SU-DHL-6 (cell line): ENCODE results near the gene EME2.

Experiments used
- H2AFZ ChIP-seq: fragments of 200-600 bp; sonication (generic); 2 replicates; pipeline ENCODE4 v1.6.1; 2014; ENCODE audit warnings: low read depth, mild to moderate bottlenecking, moderate library complexity, mixed read lengths, antibody characterized with exemption, low read length; ENCODE audit not compliant: severe bottlenecking
- H3F3A ChIP-seq: fragments of 200-600 bp; shearing (Covaris generic); 2 replicates; pipeline ENCODE4 v1.6.0; 2016; ENCODE audit warnings: antibody characterized with exemption, mild to moderate bottlenecking; ENCODE audit not compliant: insufficient read depth
- H3K27ac ChIP-seq: fragments of 200-600 bp; sonication (generic); 2 replicates; pipeline ENCODE4 v1.5.1; 2016; ENCODE audit warnings: low read depth, mild to moderate bottlenecking, low read length, moderate library complexity, mixed read lengths
- H3K27me3 ChIP-seq: fragments of 200-600 bp; sonication (generic), shearing (Covaris generic); 2 replicates; pipeline ENCODE4 v1.6.0; 2014; ENCODE audit warnings: mild to moderate bottlenecking, low read length
- H3K36me3 ChIP-seq: fragments of 200-600 bp; sonication (generic); 2 replicates; pipeline ENCODE4 v1.6.1; 2014; ENCODE audit warnings: mild to moderate bottlenecking, low read length, mixed read lengths
- H3K4me2 ChIP-seq: fragments of 300-600, 200-600 bp; shearing (Covaris generic), sonication (generic); 2 replicates; pipeline ENCODE4 v1.6.0; 2014; ENCODE audit warnings: low read length, low read depth, mild to moderate bottlenecking; ENCODE audit not compliant: poor library complexity, severe bottlenecking
- H3K4me3 ChIP-seq: fragments of 200-600 bp; sonication (generic); 2 replicates; pipeline ENCODE4 v1.5.1; 2014; ENCODE audit warnings: antibody characterized with exemption, low read length, mild to moderate bottlenecking, mixed read lengths; ENCODE audit not compliant: insufficient read depth, poor library complexity, severe bottlenecking
- H3K79me2 ChIP-seq: fragments of 200-600 bp; sonication (generic); 2 replicates; pipeline ENCODE4 v1.6.1; 2014; ENCODE audit warnings: mild to moderate bottlenecking, low read length, moderate library complexity; ENCODE audit not compliant: insufficient read depth
- H3K9ac ChIP-seq: fragments of 200-600 bp; sonication (generic); 2 replicates; pipeline ENCODE4 v1.7.0; 2014; ENCODE audit warnings: mild to moderate bottlenecking, low read length
- H3K9me2 ChIP-seq: fragments of 200-600 bp; sonication (generic); replicated peaks from 2 replicates; pipeline ENCODE4 v1.6.1; 2014; ENCODE audit warnings: low read length; ENCODE audit not compliant: insufficient read depth
- H3K9me3 ChIP-seq: fragments of 200-600 bp; sonication (generic); 2 replicates; pipeline ENCODE4 v1.6.1; 2014; ENCODE audit warnings: low read length, mixed read lengths; ENCODE audit not compliant: insufficient read depth
- H4K20me1 ChIP-seq: fragments of 200-600 bp; sonication (generic); 2 replicates; pipeline ENCODE4 v1.6.1; 2014; ENCODE audit warnings: low read depth, mild to moderate bottlenecking, antibody characterized with exemption, low read length, moderate library complexity, mixed read lengths
- CTCF ChIP-seq: fragments of 200-600 bp; sonication (generic); IDR thresholded peaks from one replicate; pipeline ENCODE4 v1.5.1; 2017; ENCODE audit warnings: antibody characterized with exemption, mild to moderate bottlenecking, low read length, moderate library complexity; ENCODE audit not compliant: insufficient read depth, poor library complexity, severe bottlenecking
- EZH2phosphoT487 ChIP-seq: fragments of 200-600 bp; sonication (generic), shearing (Covaris generic); conservative IDR thresholded peaks from 2 replicates; pipeline ENCODE4 v1.6.1; 2018; ENCODE audit warnings: mild to moderate bottlenecking, antibody characterized with exemption, low read length, moderate library complexity, mixed read lengths

The EME2 gene

GRCh38 chr16:1765826-1766225, 6.8 kb upstream of the EME2 start:
- H3F3A ChIP-seq = 0 out of 2 replicates have a peak, but pooled peaks cover 7% of the 10 kb centered on the region
- H4K20me1 ChIP-seq = no peaks in the 10 kb centered on the region
- no peaks in the 10 kb centered on the region for H3K79me2 ChIP-seq
- H3K9me3 ChIP-seq = no peaks in the 10 kb centered on the region
- H3K27me3 ChIP-seq = no peaks in the 10 kb centered on the region
- H3K4me3 ChIP-seq = no peak overlapping the region
- no peak overlapping the region for H3K4me2 ChIP-seq
- no peak overlapping the region for H3K9ac ChIP-seq
- H3K9me2 ChIP-seq = no peaks in the 10 kb centered on the region
- no peak for TF ChIP-seq EZH2phosphoT487
- TF ChIP-seq CTCF = no peak
- no peak overlapping the region for H2AFZ ChIP-seq
- no peaks in the 10 kb centered on the region for H3K36me3 ChIP-seq
- H3K27ac ChIP-seq = no peak overlapping the region

- H3K4me2 ChIP-seq = no peak overlapping the region
- H3K27ac ChIP-seq = no peak overlapping the region
- H3K9me2 ChIP-seq = no peaks in the 10 kb centered on the region
- H2AFZ ChIP-seq = no peak overlapping the region
- no peak overlapping the region for H3K4me3 ChIP-seq
- H3K9me3 ChIP-seq = no peaks in the 10 kb centered on the region
- no peaks in the 10 kb centered on the region for H4K20me1 ChIP-seq
- 0 out of 2 replicates have a peak, but pooled peaks cover 7% of the 10 kb centered on the region for H3F3A ChIP-seq
- H3K79me2 ChIP-seq = no peaks in the 10 kb centered on the region
- H3K36me3 ChIP-seq = no peaks in the 10 kb centered on the region
- no peak for TF ChIP-seq CTCF
- no peak for TF ChIP-seq EZH2phosphoT487
- no peak overlapping the region for H3K9ac ChIP-seq
- H3K27me3 ChIP-seq = no peaks in the 10 kb centered on the region
Observed at GRCh38 chr16:1766231-1766630, 6.4 kb upstream of the EME2 start.

GRCh38 chr16:1766701-1767100, 5.9 kb upstream of the EME2 start:
- no peak overlapping the region for H3K9ac ChIP-seq
- no peaks in the 10 kb centered on the region for H3K27me3 ChIP-seq
- H4K20me1 ChIP-seq = no peaks in the 10 kb centered on the region
- no peak overlapping the region for H3K4me3 ChIP-seq
- H3F3A ChIP-seq = 0 out of 2 replicates have a peak, but pooled peaks cover 7% of the 10 kb centered on the region
- no peaks in the 10 kb centered on the region for H3K9me3 ChIP-seq
- H3K79me2 ChIP-seq = no peaks in the 10 kb centered on the region
- no peak overlapping the region for H3K4me2 ChIP-seq
- H2AFZ ChIP-seq = no peak overlapping the region
- no peaks in the 10 kb centered on the region for H3K36me3 ChIP-seq
- H3K27ac ChIP-seq = no peak overlapping the region
- TF ChIP-seq CTCF (no peak), EZH2phosphoT487 (no peak)
- no peaks in the 10 kb centered on the region for H3K9me2 ChIP-seq
